ENCODE measurements around the gene CAMK1D. TPM values are rescaled to one million over a fixed set of nuclear protein-coding genes. Genes with fewer than 3 reads are reported as not detected.
A peak's percentile ranks its signal among the peaks of the same experiment; 100 is the strongest.

CAMK1D gene
- total RNA-seq, 1 donor from 2014 or later: 1.8 TPM

- TF ChIP-seq, protein P1, sequence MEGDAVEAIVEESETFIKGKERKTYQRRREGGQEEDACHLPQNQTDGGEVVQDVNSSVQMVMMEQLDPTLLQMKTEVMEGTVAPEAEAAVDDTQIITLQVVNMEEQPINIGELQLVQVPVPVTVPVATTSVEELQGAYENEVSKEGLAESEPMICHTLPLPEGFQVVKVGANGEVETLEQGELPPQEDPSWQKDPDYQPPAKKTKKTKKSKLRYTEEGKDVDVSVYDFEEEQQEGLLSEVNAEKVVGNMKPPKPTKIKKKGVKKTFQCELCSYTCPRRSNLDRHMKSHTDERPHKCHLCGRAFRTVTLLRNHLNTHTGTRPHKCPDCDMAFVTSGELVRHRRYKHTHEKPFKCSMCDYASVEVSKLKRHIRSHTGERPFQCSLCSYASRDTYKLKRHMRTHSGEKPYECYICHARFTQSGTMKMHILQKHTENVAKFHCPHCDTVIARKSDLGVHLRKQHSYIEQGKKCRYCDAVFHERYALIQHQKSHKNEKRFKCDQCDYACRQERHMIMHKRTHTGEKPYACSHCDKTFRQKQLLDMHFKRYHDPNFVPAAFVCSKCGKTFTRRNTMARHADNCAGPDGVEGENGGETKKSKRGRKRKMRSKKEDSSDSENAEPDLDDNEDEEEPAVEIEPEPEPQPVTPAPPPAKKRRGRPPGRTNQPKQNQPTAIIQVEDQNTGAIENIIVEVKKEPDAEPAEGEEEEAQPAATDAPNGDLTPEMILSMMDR (IDR thresholded peaks at IDR 0.05; ENCODE audit: insufficient read depth, low read length, severe bottlenecking): no peak
- Histone ChIP-seq H3K27me3 (ENCODE audit: control insufficient read depth, insufficient read depth, low read length) (no peaks in the 10 kb centered on the region), H3K4me3 (ENCODE audit: low read depth, low read length) (no peak overlapping the region), H3K36me3 (ENCODE audit: control insufficient read depth, insufficient read depth, low read length) (no peaks in the 10 kb centered on the region)
- no peak for DNase-seq (ENCODE audit: low read depth)
- peak; percentile 52 for FAIRE-seq
Observed at GRCh38 chr10:12538491-12538995, 189.2 kb downstream of the CAMK1D start.

DNA sequence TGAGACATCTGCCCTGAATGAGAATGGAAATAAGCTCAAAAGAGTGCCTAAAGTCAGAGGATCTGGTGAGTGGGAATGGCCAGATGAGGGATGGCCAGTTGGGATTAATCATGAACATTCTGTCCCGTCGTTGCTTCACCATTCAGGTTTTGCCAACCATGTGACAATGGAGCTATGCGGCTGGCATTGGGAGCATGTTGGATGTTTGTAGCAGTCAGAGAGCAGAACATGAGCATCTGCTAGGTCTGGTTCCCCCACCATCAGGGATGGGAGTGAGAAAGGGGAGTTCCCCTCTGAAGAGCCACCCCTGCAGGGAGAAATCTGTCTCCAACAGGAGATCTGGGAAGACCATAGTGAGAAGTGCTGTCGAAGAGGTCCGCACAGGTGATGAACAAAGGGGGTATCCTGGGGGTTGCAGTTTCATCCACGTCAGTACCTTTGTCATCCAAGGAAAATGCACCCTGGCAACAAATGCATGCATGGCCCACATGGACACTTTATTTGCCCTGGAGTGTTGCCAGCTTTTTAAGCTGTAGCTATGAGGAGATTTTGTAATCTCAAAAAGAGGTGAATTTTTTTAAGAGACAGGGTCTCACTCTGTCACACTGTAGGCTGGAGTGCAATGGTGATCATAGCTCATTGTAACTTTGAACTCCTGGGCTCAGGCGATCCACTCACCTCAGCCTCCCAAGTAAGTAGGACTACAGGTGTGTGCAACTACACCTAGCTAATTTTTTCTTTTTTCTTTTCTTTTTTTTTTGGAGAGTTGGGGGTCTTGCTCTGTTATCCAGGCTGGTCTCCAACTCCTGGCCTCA is 190.2 kb downstream of the CAMK1D start:
- Histone ChIP-seq H3K4me3 (ENCODE audit: low read depth, low read length) (no peak overlapping the region), H3K36me3 (ENCODE audit: control insufficient read depth, insufficient read depth, low read length) (no peaks in the 10 kb centered on the region), H3K27me3 (ENCODE audit: control insufficient read depth, insufficient read depth, low read length) (no peaks in the 10 kb centered on the region)
- DNase-seq (ENCODE audit: low read depth) (no peak), FAIRE-seq (no peak)
- TF ChIP-seq, protein P1 (IDR thresholded peaks at IDR 0.05; ENCODE audit: insufficient read depth, low read length, severe bottlenecking): no peak

DNA sequence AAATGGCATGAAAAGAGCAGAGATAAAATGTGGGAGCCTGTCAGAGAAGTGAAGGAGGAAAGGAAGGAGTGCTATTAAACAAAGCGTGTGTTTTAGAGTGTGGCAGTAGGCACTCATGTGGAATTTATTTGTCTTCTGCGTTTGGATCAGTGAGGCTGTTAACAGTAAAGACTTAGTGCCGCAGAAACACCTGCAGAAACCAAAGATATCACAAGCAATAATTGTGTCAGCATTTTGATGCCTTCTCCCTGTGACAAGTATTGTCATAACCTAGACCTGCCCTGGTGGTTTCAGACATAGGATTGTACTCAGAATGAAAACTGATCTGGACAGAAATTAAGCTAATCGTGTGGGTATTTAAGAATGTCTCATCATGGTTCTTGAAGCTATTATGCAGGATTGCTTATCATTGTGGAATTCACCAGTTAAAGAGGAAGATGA is 191.0 kb downstream of the CAMK1D start:
- Histone ChIP-seq H3K36me3 (ENCODE audit: control insufficient read depth, insufficient read depth, low read length) (no peaks in the 10 kb centered on the region), H3K27me3 (ENCODE audit: control insufficient read depth, insufficient read depth, low read length) (no peaks in the 10 kb centered on the region), H3K4me3 (ENCODE audit: low read depth, low read length) (no peak overlapping the region)
- TF ChIP-seq, protein P1 (IDR thresholded peaks at IDR 0.05; ENCODE audit: insufficient read depth, low read length, severe bottlenecking): no peak
- peak; percentile 23 for DNase-seq (ENCODE audit: low read depth)
- FAIRE-seq: no peak

GRCh38 chr10:12541446-12542067 is 192.2 kb downstream of the CAMK1D start:
- DNase-seq (ENCODE audit: low read depth) (no peak), FAIRE-seq (no peak)
- Histone ChIP-seq H3K4me3 (ENCODE audit: low read depth, low read length) (no peak overlapping the region), H3K36me3 (ENCODE audit: control insufficient read depth, insufficient read depth, low read length) (no peaks in the 10 kb centered on the region), H3K27me3 (ENCODE audit: control insufficient read depth, insufficient read depth, low read length) (no peaks in the 10 kb centered on the region)
- TF ChIP-seq, protein P1 (IDR thresholded peaks at IDR 0.05; ENCODE audit: insufficient read depth, low read length, severe bottlenecking): no peak

DNA sequence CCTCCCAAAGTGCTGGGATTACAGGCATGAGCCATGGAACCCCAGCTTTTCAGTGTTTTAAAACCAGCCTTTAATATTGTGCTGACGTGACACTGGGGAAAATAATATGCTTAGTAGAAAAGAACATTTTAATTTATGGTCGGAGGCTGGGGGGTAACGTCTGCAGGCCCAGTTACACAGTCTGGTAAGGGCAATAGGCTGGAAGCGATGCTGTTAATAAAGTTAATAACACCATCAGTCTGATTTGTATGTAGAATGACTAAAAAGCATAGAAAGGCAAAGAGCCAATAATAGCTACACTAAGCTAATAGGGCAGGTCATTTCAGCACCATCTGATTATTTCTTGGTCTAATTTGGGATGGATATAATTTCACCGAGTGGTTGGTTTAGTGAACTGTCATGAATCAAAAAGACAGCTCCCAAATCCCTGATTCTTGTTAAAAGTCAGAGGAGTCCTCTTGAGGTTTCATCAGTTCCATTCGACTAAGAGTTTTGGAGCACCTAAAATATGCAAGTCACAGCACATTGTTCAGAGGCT is 192.9 kb downstream of the CAMK1D start:
- DNase-seq (ENCODE audit: low read depth): no peak
- TF ChIP-seq, protein P1 (IDR thresholded peaks at IDR 0.05; ENCODE audit: insufficient read depth, low read length, severe bottlenecking): no peak
- FAIRE-seq: no peak

More for the DNA sequence above, 192.9 kb downstream of the CAMK1D start:
- no peak overlapping the region for H3K4me3 ChIP-seq (ENCODE audit: low read depth, low read length)
- H3K36me3 ChIP-seq (ENCODE audit: control insufficient read depth, insufficient read depth, low read length): no peaks in the 10 kb centered on the region
- no peaks in the 10 kb centered on the region for H3K27me3 ChIP-seq (ENCODE audit: control insufficient read depth, insufficient read depth, low read length)

Data from bronchial epithelial cell (primary cell).